ENCODE measurements around the gene IFNL1.
"Not testable (repeated sequence)": the region's sequence is repeated elsewhere in the genome, so short reads cannot be mapped to it uniquely, and the experiment has no call there.

The IFNL1 gene

GRCh38 chr19:39332293-39332692 is 36.1 kb downstream of the IFNL1 start:
- no peak for DNase-seq (ENCODE audit: low read depth in 2 of 2)

GRCh38 chr19:39332738-39333137 is 36.5 kb downstream of the IFNL1 start:
- not testable (repeated sequence) for DNase-seq (ENCODE audit: low read depth in 2 of 2)

- no peak for DNase-seq (ENCODE audit: low read depth in 2 of 2)
Observed at GRCh38 chr19:39333507-39333906, 37.3 kb downstream of the IFNL1 start.

GRCh38 chr19:39334444-39334976 is 38.3 kb downstream of the IFNL1 start:
- no peak for DNase-seq (ENCODE audit: low read depth in 2 of 2)

- no peak for DNase-seq (ENCODE audit: low read depth in 2 of 2)
Observed at GRCh38 chr19:39335168-39335548, 39.0 kb downstream of the IFNL1 start.

GRCh38 chr19:39336483-39336882 is 40.3 kb downstream of the IFNL1 start:
- no peak for DNase-seq (ENCODE audit: low read depth in 2 of 2)

- DNase-seq (ENCODE audit: low read depth in 2 of 2): no peak
Observed at GRCh38 chr19:39339674-39340073, 43.5 kb downstream of the IFNL1 start.

GRCh38 chr19:39340156-39340555 is 43.9 kb downstream of the IFNL1 start:
- DNase-seq (ENCODE audit: low read depth in 2 of 2): not testable (repeated sequence)

GRCh38 chr19:39341129-39341718 is 45.0 kb downstream of the IFNL1 start:
- DNase-seq (ENCODE audit: low read depth in 2 of 2): no peak

GRCh38 chr19:39341719-39342604 is 45.8 kb downstream of the IFNL1 start, which contains the start of gene SAMD4B:
SAMD4B (plus strand) TSS chr19:39342421; CDS start chr19:39356894, 14,473 bp downstream.
- DNase-seq (ENCODE audit: low read depth in 2 of 2): peak; percentile 95 to 99

GRCh38 chr19:39342647-39343305 is 46.6 kb downstream of the IFNL1 start:
- DNase-seq (ENCODE audit: low read depth in 2 of 2): no peak

- no peak for DNase-seq (ENCODE audit: low read depth in 2 of 2)
Observed at GRCh38 chr19:39345956-39346355, 49.7 kb downstream of the IFNL1 start.

GRCh38 chr19:39347332-39348164 is 51.3 kb downstream of the IFNL1 start:
- DNase-seq (ENCODE audit: low read depth in 2 of 2): no peak

Measured in stimulated activated CD8-positive, alpha-beta memory T cell treated with anti-CD3 and anti-CD28 coated beads, Interleukin-2, amount 100 ng/mL, for 1 hour (primary cell).